ENCODE data around the gene PWWP2B.

Gene PWWP2B

DNA sequence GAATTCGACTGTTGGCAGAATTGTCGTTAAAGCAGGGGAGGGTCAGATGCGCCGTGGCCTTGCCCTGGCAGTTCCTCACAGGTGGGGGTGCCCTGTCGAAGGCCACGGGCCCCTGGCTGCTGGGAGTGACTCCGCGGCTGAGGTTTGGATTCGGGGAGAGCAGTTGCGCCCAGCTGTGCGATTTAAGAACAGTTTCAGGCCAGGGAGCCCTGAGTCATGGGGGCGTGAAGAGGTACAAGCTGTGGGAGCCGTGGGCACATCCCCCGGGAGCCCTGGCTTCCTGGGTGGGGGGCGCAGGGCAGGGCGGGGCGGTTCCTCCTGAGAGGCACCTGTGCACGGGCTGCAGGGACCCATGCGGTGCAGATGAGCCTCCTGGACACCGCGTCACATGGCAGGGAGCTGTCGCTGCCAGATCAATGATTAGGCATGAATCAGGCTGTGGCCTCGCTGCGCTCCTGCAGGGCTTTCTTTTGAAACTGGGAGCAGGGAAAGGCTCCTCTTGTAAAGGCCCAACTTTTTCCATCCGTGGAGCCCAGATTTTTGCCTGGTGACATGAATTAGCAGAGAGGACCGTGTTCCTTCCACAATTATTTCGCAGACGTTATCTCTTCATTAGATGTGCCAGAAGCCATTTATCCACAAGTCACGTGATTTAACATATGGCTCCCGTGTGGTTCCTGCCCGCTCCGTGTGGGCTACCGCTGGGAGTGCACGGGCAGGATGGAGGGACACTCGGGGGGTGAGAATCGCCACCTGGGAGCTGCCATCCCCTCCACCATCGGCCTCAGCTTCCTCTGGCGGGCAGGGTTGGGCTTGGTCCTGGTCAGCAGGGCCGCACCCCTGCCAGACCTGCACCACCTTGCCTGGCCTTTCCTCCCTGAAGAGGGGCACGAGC is 918 bp downstream of the PWWP2B start:
- TF ChIP-seq EZH2phosphoT487 (conservative IDR thresholded peaks at IDR 0.05; ENCODE audit: low read length) (no peak), CTCF (IDR thresholded peaks at IDR 0.05; ENCODE audit: insufficient read depth, low read length, poor library complexity, severe bottlenecking) (no peak)
- Histone ChIP-seq H3K36me3 (ENCODE audit: low read length) (no peaks in the 10 kb centered on the region), H4K20me1 (ENCODE audit: low read depth, low read length) (no peaks in the 10 kb centered on the region), H3K9me3 (ENCODE audit: insufficient read depth, low read length) (no peaks in the 10 kb centered on the region), H3K4me2 (ENCODE audit: low read depth, low read length, poor library complexity, severe bottlenecking) (no peak overlapping the region), H3K27me3 (ENCODE audit: low read length) (no peaks in the 10 kb centered on the region), H3K4me3 (ENCODE audit: insufficient read depth, low read length, poor library complexity, severe bottlenecking) (no peak overlapping the region), H3F3A (ENCODE audit: insufficient read depth) (no peaks in the 10 kb centered on the region), H2AFZ (ENCODE audit: low read depth, low read length, severe bottlenecking) (no peak overlapping the region), H3K9me2 (replicated peaks; ENCODE audit: insufficient read depth, low read length) (no peaks in the 10 kb centered on the region), H3K9ac (ENCODE audit: low read length) (no peak overlapping the region), H3K27ac (ENCODE audit: low read depth, low read length) (no peak overlapping the region), H3K79me2 (ENCODE audit: insufficient read depth, low read length) (no peaks in the 10 kb centered on the region)

- Histone ChIP-seq H3K9ac (ENCODE audit: low read length) (no peak overlapping the region), H3K9me3 (ENCODE audit: insufficient read depth, low read length) (no peaks in the 10 kb centered on the region), H3K4me3 (ENCODE audit: insufficient read depth, low read length, poor library complexity, severe bottlenecking) (no peak overlapping the region), H3K9me2 (replicated peaks; ENCODE audit: insufficient read depth, low read length) (no peaks in the 10 kb centered on the region), H3F3A (ENCODE audit: insufficient read depth) (no peaks in the 10 kb centered on the region), H3K79me2 (ENCODE audit: insufficient read depth, low read length) (no peaks in the 10 kb centered on the region), H3K4me2 (ENCODE audit: low read depth, low read length, poor library complexity, severe bottlenecking) (no peak overlapping the region), H2AFZ (ENCODE audit: low read depth, low read length, severe bottlenecking) (no peak overlapping the region), H4K20me1 (ENCODE audit: low read depth, low read length) (no peaks in the 10 kb centered on the region), H3K27me3 (ENCODE audit: low read length) (no peaks in the 10 kb centered on the region), H3K36me3 (ENCODE audit: low read length) (no peaks in the 10 kb centered on the region), H3K27ac (ENCODE audit: low read depth, low read length) (no peak overlapping the region)
- TF ChIP-seq EZH2phosphoT487 (conservative IDR thresholded peaks at IDR 0.05; ENCODE audit: low read length): no peak
- no peak for TF ChIP-seq CTCF (IDR thresholded peaks at IDR 0.05; ENCODE audit: insufficient read depth, low read length, poor library complexity, severe bottlenecking)
Measured at GRCh38 chr10:132398566-132398991, 1.6 kb downstream of the PWWP2B start.

DNA sequence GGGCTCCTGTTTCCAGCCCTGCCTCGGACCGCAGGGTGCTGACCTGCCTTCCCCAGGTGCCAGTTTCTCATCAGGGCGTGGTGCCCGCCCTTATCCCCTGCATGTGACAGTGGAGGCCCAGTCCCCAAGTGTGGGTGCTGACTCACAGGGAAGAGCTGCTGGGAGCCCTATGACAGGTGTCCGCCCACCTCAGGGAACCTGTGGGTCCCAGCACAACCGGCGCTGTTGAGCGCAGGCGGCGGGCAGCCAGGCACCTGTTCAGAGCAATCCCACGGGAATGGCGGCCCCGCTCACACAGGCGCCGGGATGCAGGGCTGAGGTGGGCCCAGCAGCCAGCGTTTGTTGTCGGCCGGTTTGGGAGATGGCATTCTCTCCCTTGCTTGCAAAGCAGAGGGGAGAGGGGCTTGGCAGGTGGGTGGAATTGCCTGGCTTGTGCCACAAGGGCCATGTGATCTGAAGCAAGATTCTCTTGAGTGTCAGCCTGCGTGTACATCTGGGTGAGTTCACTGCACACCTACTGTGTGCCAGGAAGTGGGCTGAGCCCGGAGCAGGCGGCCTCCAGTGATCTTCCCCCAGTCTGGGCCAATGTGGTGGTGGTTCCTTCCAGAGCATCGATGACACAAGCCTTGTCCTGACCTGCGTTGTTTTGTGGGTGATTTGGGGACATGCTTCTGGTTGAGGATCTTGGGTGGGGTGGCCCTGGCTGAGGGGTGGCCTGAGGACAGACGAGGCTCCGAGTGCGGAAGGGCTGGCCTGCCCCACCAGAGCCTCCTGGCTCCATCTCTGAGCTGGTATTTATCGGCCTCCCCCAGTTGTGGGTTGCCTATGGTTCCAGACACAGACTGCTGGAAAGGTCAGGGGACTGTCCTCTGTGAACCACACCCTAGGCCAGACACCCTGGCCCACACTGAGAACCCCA is 2.4 kb downstream of the PWWP2B start:
- H3K36me3 ChIP-seq (ENCODE audit: low read length): no peaks in the 10 kb centered on the region
- no peak for TF ChIP-seq CTCF (IDR thresholded peaks at IDR 0.05; ENCODE audit: insufficient read depth, low read length, poor library complexity, severe bottlenecking)
- TF ChIP-seq EZH2phosphoT487 (conservative IDR thresholded peaks at IDR 0.05; ENCODE audit: low read length): no peak
- H3K9ac ChIP-seq (ENCODE audit: low read length): no peak overlapping the region
- H3K79me2 ChIP-seq (ENCODE audit: insufficient read depth, low read length): no peaks in the 10 kb centered on the region
- H3K9me3 ChIP-seq (ENCODE audit: insufficient read depth, low read length): no peaks in the 10 kb centered on the region
- H2AFZ ChIP-seq (ENCODE audit: low read depth, low read length, severe bottlenecking): no peak overlapping the region
- no peak overlapping the region for H3K27ac ChIP-seq (ENCODE audit: low read depth, low read length)
- no peaks in the 10 kb centered on the region for H4K20me1 ChIP-seq (ENCODE audit: low read depth, low read length)
- H3K4me3 ChIP-seq (ENCODE audit: insufficient read depth, low read length, poor library complexity, severe bottlenecking): no peak overlapping the region
- H3F3A ChIP-seq (ENCODE audit: insufficient read depth): no peaks in the 10 kb centered on the region
- no peak overlapping the region for H3K4me2 ChIP-seq (ENCODE audit: low read depth, low read length, poor library complexity, severe bottlenecking)
- no peaks in the 10 kb centered on the region for H3K27me3 ChIP-seq (ENCODE audit: low read length)
- H3K9me2 ChIP-seq (replicated peaks; ENCODE audit: insufficient read depth, low read length): no peaks in the 10 kb centered on the region

Measured in SU-DHL-6 (cell line).